NOMO-1 treated with dmso at 0.1 percent for 144 hours (cell line): ENCODE measurements around the gene SPRR5.

ENCODE experiments used
- DNase-seq: peaks from one replicate; lab custom pipeline; 2025; ENCODE audit not compliant: unreplicated experiment; lab: John Stamatoyannopoulos, UW

Gene SPRR5, protein sequence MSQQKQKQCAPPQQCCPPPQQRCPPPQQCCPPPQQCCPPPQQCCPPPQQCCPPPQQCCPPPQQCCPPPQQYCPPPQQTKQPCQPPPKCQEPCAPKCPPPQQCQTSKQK

DNA sequence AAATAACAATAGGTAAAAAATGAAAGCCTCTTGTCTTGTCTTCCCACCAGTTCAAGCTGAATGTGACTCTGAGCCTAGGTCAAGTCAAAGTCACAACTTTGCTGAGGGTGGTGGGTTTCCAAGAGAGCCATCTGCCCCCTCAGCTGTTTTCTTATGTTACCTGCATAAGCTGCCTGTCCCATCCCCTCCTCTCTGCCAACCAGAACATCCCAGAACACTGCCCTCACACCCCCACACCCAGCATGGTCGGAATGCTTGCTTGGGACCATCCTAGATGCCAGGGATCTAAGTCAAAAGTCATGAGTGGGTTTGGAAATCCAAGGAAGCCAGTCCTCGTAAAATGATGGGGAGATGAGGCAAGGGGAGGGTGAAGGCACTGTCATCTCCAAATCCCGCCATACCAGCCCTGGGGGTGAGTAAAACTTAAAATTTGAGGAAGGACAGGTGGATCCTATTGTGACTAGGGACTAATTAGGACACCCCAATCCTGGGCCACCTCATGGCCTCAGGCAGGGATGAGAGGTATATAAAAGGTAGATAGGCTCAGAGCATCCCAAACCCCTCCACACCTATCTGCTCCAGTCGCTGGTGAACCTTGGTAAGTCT is at the start of gene SPRR5:
Gene SPRR5, plus strand, starts transcription at position 556 of the 606 bp plus-strand sequence. CDS start 1,349 bp downstream, outside the sequence.
- no peak for DNase-seq

DNA sequence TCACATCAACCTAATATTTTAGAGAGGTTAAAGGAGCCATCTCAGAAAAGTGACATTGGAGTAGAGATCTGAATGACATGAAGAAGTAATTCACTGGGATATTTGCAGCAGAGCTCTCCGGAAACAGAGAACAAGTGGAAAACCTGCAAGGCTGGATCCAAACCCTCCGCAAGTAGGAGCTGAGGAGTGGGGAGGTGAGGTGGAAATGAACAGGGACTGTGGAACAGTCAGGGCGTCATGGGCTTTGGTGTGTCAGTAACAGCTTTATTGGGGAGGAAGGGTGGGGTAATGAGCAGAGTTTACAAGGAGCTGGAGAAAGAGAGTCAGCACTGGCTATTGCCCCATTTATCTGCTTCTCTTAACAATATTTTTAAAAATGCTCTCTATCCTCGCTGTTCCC is 48.0 kb upstream of the SPRR5 start:
- DNase-seq, result no peak

DNA sequence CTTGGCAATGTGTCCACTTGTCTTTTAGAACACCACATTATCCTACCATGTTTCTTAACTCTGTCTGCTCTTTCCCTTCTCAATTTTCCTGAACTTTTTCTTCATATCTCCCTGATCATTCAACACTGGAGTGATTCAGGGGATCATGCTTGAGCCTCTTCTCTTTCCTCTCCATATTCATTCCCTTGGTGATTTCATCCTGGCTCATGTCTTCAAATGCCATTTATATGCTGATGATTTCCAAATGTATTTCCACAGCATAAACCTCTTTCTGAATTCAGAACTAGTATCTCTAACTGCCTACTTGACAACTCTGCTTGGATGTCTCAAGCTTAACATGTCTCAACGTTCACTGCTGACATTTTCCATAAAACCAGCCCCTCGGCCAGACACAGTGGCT is 47.1 kb upstream of the SPRR5 start:
- no peak for DNase-seq

DNA sequence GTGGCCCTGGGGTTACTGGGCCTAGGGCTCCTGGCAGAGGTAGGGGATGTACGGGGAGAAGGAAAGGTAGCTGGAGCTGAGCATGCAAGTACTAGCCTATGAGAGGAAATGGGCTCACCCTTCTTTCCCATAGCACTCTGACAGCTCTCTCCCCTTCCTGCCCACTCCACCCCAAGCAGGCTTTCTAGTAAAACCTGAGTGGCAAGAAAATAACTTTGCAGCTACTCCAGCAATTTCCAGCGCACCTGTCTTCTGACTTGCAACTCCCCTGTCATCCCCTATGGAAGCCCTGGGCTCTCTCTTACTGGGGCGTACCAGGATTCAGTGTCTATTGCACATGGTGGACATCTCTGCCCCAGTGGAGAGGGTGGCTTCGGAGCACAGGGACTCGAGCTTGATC is 45.4 kb upstream of the SPRR5 start:
- no peak for DNase-seq

DNA sequence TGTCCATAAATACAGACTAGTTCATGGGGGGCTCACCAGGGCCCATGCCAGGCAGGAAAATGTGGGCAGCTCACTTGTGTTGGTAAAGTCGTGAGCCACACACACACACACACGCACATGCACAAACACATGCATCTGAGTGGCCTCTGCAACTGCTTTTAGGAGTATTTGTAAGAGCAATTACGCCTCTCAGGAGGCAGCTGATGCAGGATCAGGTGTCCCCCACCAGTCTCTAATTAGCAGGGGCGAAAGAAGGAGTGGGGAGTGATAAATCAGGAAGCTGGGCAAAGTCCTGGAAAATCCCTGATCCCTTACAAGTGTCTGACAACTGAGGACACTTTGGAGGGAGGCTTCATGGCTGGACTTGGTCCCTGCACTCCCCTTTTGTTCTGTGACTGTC is 44.4 kb upstream of the SPRR5 start:
- no peak for DNase-seq

DNA sequence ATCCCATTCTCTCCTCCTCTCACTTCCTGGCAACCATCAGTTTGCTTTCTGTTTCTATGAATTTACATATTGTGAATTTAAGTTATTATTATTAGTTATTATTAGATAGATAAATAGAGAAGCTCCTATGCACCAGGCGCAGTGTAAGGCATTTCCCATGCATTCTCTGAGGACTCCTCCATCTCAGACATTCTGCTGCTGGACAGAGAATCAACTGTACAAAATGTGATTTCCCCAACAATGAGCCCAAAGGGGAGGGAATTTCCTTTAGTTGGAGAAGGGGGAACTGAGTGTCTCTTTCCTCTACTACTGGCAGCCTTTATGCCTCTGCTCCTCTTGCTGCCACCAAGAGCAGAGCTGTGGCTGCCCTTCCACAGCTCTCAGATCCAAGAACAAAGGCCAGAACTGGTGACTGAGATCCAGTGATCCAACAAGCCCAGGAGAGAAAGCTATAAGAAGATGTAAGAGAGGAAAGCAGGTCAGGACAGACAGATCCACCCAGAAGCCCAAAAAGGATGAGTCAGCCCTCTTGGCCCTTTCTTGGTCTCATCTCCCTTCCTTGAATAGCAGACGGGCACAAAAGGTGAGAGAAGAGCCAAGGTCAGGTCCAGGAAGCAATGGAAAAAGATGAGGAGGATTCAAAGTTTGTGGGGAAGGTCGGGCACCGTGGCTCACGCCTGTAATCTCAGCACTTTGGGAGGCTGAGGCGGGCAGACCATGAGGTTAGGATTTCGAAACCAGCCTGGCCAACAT is 42.1 kb upstream of the SPRR5 start:
- DNase-seq, result no peak

DNA sequence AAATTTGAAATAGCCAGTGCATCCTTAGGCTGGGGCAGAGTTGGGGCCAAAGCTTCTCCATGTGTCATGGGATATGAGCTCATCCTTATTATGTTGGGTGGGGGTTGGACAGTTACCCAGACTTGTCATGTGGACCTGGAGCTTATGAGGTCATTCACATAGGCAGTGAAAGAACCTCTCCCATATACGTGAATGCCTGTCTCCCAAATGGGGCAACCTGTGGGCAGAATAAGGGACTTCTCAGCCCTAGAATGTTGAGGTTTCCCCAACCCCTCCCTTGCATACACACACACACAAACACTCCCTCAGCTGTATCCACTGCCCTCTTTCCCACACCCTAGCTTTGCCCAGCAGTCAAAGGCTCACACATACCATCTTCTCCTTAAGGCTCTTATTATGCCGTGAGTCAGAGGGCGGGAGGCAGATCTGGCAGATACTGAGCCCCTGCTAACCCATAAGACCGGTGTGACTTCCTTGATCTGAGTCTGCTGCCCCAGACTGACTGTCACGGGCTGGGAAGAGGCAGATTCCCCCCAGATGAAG is 40.9 kb upstream of the SPRR5 start:
- DNase-seq, result no peak

DNA sequence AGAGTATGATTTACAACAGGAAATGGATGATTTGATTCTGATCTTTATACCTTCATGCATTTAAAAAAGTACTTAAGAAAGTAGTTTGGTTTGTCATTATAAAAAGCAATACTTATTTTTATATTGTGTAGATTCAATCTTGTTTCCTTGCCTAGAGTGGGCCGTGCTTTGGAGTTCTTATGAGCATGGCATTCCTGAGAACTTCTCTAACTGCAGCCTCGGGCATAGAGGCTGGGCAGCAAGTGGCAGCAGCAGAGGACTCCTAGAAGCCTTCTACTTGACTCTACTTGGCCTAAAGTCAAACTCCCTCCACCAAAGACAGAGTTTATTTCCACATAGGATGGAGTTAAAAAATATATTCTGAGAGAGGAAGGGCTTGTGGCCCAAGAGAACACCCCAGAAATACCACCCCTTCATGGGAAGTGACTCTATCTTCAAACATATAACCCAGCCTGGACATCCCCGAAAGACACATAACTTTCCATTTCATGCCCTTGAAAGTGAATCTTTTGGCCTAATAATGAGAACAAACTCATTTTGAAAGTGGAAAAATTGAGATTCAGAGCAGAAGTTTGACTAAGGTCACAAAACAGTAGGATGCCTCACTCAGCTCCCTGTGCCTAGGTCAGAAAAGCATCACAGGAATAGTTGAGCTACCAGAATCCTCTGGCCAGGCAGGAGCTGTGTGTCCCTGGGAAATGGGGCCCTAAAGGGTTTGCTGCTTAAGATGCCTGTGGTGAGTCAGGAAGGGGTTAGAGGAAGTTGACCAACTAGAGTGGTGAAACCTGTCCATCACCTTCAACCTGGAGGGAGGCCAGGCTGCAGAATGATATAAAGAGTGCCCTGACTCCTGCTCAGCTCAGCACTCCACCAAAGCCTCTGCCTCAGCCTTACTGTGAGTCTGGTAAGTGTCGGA is 39.1 kb upstream of the SPRR5 start, which contains the start of gene IVL:
Gene IVL, plus strand, starts transcription at position 861 of the 916 bp plus-strand sequence. CDS start 1,252 bp downstream, outside the sequence.
- no peak for DNase-seq

DNA sequence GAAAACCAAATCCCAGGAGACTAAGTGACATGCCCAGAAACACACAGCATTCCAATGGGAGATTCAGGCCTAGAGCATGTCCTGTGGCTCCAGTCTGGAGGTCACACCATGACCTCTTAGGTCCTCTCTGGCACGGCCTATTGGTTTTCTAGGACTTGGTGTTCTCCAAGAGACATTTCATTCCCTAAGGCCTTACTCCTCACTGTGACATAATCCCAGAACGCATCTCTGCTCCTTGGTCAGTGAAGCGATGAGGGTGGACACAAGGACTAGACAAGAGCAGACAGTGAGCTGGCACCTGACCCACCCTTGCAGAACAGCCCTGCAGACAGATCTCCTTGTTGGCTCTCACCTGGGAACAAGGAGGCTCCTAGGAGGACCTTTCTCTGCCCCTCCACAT is 37.8 kb upstream of the SPRR5 start:
- no peak for DNase-seq

DNA sequence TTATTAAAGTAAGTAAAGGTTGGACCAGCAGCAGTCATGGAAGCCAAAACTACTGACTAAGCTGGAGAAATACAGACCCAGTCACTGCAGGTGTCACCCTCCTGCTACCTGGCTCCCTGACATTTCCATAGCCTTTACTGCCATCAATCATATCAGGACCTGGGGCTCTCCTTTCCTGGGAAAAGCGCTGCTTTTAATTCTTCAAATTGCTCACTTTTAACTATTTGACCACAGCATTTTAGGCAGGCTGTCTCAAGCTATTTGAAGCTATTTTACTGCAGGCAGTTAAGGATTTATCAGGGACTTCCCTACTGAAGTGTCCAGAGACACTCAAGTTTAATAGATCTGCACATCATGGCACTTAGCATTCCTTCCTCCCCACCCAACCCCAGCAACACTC is 34.5 kb upstream of the SPRR5 start:
- no peak for DNase-seq

DNA sequence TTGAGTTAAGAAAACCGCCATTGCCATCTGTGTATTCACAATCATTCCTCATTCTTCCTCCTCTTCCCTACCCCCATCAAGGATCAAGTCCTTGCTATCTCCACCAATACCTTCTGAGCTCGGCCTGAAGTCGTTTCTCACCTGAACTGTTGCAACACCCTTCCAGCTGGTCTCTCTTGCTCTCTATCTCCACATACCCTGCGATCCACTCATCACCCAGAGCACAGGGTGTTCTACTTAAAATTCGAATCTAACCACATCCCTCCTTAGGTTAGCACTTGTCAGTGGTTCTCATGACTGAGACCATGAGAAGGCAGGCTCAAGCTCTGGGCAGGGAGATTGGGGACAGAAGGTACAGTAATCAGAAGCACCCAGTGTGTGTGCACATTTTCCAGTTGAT is 34.1 kb upstream of the SPRR5 start:
- no peak for DNase-seq

DNA sequence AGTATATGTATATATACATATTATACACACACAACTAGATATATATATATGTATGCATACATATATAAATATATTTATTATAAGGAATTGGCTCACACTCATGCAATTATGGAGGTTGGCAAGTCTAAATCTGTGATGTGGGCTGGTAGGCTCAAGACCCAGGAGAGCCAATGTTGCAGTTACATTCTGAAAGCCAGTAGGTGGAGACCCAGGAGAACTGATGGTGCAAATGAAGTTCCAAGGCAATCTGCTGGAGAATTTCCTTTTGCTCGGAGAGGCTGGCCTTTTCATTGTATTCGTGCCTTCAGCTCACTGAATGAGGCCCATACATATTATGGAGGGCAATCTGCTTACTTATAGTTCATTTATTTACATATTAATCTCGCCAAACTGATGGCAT is 29.2 kb upstream of the SPRR5 start:
- no peak for DNase-seq

DNA sequence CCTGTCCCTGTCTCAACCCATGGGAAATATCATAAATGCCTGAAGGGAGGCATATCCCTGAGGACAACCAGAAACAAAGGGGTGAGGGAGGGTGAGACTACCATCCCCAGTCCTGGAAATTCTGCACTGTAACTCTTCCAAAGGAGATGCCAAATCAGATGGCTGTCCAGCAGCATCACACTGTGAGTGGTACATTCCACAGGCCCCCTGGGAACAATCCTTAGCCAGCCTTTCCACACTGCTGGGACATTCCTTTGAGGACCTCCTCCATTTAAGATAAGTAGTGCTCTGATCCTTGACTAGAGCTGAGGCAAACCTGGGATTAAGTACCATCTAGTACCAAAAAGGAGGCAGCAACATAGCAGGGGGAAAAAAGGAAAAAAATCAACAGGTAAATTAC is 27.9 kb upstream of the SPRR5 start:
- no peak for DNase-seq

DNA sequence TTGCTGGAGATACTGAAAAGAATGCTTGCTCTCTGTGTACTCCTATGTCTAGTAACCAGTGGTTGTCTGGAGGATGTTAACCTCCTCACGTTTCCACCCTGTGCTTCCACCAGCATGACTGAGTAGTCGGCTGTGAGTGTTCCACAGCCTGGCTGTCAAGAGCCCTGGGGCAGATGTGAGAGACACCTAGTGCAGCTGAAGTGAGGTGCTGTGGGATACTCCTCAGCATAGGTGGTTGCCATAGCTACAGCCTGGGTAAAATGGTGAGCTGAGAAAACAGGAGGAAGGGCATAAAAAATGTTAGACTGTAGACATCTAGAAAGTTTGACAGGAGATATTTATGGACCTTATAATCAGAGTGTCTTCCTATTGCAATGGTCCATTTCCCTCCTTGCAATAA is 22.8 kb upstream of the SPRR5 start:
- no peak for DNase-seq

DNA sequence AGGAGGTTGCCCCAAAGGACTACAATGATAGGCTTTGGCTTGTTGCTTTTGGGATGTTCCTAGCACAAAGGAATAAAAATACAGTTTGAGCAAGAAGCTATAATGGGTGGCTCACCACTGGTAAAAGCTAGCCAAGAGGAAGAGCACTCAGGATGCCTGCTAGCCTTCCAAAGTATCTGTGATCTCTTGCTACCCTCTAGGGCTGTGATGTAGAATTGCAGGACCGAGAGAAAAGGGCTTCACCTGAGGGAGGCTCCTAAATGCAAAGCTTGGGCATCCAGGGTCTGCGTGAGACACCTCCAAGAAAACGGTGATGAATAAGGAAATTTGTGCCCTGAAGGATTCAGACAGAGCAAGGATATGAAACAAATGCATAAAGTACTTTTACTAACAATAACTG is 20.9 kb upstream of the SPRR5 start:
- no peak for DNase-seq

DNA sequence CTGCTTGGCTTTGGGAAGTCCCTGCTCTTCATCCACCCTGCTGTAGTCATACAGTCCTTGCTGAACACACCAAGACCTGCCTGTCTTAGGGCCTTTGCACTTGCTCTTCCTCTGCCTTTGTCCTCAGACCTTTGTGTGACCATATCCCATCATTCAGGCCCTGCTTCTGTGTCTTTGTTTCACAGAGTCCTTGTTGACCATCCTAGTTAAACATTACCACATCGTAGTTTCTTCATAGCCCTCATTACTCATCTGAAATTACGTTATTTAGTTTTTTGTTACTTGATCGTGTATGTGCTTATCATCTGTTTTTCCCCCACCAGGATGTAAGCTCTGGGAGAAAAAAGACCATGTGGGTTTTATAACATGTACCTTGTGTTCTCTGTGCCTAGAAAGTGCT is 18.3 kb upstream of the SPRR5 start:
- no peak for DNase-seq

DNA sequence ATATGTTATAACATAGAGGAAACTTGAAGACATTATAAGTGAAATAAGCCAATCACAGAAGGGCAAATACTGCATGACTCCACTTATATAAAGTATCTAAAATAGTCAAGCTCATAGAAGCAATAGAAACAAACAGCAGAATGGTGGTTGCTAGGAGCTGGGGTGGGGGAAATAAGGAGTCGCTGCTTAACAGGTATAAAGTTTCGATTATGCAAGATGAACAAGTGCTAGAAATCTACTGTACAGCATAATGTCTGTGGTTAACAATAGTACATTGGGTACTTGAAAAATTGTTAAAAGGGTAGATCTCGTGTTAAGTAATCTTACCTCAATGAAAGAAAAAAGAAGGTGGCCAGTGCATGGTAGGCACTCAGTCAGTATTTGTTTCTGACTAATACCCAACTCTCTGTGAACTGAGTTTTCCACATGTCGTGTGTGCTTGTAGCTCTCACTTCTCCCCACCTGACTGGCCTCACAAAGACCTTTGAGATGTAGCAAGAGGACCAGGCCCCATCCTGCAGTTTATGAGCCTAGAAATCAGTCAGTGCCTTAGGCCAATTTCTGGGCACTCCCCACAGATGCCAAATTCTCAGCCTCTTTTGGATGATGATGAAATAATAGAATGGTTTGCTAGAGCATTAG is 14.7 kb upstream of the SPRR5 start:
- no peak for DNase-seq

DNA sequence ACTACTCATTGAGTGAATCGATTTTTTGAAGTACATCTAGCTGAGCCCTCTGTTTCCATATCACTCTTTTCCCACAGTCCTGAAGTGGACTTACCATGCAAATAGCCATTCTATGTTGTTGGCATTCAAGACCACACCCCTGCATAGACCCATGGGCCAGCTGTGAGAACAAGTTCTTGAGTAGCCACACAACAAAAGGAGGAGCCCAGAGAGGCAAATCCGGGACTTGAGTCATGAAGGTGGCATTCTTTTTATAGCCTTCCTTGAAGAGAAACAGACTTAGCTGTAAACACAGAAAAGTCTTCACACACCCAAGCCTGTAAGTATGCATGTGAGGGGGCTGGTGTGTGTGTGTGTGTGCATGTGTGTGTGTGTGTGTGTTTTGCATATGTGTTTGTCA is 13.8 kb upstream of the SPRR5 start:
- DNase-seq, result no peak

DNA sequence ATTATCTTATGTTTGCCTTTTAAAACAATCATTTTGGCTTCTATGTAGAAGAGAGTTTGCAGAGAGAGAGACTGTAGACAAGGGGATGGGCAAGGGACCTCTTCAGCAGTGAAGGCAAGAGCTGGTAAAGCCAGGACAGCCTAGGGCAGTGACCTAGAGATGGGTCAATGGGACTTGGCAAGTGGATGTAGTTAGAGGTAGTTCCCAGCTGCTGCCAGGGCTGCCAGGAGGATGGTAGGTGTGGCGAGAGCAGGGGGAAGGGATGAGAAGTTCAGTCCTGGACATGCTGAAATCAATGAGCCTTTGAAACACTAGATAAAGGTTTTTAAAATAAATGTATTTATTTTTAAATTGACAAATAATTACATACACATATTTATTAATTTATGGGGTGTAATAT is 6.4 kb upstream of the SPRR5 start:
- DNase-seq, result no peak

DNA sequence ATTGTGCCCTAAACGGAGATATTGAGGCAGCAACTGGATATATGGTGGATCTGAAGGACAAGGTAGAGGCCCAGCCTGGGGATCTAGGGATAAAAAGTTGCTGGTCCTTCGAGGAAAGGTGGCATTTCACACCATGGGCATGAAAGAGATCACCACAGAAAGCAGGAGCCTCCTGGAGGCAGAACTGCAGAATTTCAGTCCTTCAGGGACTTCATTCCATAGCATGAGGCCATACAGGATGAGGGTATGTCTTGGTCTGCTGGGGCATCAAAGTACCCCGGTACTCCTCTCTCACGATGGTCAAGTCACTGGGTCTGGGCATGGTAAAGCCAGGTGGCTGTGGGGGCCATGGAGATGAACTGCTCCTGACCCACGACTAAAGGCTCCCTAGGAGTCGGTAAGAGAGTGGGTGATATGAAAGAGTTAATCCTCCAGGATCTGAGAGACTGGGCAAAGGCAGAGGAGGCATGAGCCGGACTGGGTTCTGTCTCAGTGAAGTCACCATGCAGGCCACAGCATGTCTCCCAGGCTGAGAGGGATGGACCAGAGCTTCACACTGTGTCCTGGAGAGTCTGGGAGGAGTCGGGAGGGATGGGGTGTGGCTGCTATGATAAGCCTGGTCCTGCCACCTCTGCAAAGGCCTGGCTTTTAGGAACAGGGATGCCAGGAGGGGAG is 5.8 kb upstream of the SPRR5 start:
- no peak for DNase-seq
